LNCaP clone FGC (cell line): Measurements from ENCODE around the gene PATJ.
"Not testable (repeated sequence)": the region's sequence is repeated elsewhere in the genome, so short reads cannot be mapped to it uniquely, and the experiment has no call there.

Experiments
- DNase-seq: peaks from one replicate; pipeline ENCODE4 v3.0.0-alpha.2; 2011; ENCODE audit warnings: low read depth
- H3K4me3 ChIP-seq: 2 replicates; pipeline ENCODE4 v1.5.1; 2011; ENCODE audit warnings: mild to moderate bottlenecking, low read depth, low read length, control low read depth
- TF ChIP-seq, protein P1 (sequence below): IDR thresholded peaks from 2 replicates; pipeline ENCODE4 v1.5.1; 2012; ENCODE audit warnings: mild to moderate bottlenecking; ENCODE audit not compliant: control insufficient read depth, insufficient read depth; ENCODE audit errors: extremely low read depth

The PATJ gene

GRCh38 chr1:62212411-62212810, 470.1 kb downstream of the PATJ start:
- H3K4me3 ChIP-seq = no peak overlapping the region
- no peak for DNase-seq
- TF ChIP-seq, protein P1, sequence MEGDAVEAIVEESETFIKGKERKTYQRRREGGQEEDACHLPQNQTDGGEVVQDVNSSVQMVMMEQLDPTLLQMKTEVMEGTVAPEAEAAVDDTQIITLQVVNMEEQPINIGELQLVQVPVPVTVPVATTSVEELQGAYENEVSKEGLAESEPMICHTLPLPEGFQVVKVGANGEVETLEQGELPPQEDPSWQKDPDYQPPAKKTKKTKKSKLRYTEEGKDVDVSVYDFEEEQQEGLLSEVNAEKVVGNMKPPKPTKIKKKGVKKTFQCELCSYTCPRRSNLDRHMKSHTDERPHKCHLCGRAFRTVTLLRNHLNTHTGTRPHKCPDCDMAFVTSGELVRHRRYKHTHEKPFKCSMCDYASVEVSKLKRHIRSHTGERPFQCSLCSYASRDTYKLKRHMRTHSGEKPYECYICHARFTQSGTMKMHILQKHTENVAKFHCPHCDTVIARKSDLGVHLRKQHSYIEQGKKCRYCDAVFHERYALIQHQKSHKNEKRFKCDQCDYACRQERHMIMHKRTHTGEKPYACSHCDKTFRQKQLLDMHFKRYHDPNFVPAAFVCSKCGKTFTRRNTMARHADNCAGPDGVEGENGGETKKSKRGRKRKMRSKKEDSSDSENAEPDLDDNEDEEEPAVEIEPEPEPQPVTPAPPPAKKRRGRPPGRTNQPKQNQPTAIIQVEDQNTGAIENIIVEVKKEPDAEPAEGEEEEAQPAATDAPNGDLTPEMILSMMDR = no peak

- DNase-seq = no peak
- no peak overlapping the region for H3K4me3 ChIP-seq
- TF ChIP-seq, protein P1 = no peak
Measured at GRCh38 chr1:62213075-62213914, 471.0 kb downstream of the PATJ start.

- no peak overlapping the region for H3K4me3 ChIP-seq
- TF ChIP-seq, protein P1 = no peak
- no peak for DNase-seq
Measured at GRCh38 chr1:62218604-62219003, 476.3 kb downstream of the PATJ start.

DNA sequence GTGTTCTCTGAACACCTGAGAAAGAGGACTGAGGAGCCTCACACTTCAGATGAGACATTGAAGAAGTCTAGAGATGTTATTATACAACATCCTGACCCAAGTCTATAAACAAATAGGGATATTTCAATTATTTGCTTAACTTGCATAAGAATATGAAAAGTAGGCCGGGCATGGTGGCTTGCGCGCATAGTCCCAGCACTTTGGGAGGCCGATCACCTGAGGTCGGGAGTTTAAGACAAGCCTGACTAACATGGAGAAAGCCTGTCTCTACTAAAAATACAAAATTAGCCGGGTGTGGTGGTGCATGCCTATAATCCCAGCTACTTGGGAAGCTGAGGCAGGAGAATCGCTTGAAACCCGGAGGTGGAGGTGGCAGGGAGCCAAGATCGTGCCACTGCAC, 478.2 kb downstream of the PATJ start:
- not testable (repeated sequence) for H3K4me3 ChIP-seq, DNase-seq

DNA sequence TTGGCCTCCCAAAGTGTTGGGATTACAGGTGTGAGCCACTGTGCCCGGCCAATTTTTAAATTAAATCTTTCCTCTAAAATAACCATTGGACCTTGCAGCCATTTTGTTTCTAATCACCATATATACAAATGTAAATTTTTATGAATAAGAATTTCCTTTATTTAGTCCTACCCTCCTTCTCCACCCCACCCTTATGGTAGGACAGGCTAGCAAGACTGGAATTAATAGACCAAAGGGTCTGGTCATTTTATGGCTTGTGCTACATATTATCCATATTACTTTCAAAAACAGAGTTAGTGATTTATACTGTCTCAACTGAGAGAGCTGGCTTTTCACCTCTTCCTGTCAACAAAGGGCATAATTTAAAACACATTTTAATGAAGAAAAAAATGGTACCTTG, 478.9 kb downstream of the PATJ start:
- no peak for DNase-seq
- H3K4me3 ChIP-seq = no peak overlapping the region
- TF ChIP-seq, protein P1 = no peak

- DNase-seq = no peak
- TF ChIP-seq, protein P1 = no peak
- no peak overlapping the region for H3K4me3 ChIP-seq
Measured at GRCh38 chr1:62222321-62222720, 480.0 kb downstream of the PATJ start.

GRCh38 chr1:62224182-62224581, 481.9 kb downstream of the PATJ start:
- H3K4me3 ChIP-seq = no peak overlapping the region
- DNase-seq = no peak
- TF ChIP-seq, protein P1 = no peak
